ENCODE measurements around the gene AKT1S1. TPM values are rescaled to one million over a fixed set of nuclear protein-coding genes. Genes with fewer than 3 reads are reported as not detected.

AKT1S1 gene
- total RNA-seq, 1 experiment from 2014 or later = 70.6 TPM

DNA sequence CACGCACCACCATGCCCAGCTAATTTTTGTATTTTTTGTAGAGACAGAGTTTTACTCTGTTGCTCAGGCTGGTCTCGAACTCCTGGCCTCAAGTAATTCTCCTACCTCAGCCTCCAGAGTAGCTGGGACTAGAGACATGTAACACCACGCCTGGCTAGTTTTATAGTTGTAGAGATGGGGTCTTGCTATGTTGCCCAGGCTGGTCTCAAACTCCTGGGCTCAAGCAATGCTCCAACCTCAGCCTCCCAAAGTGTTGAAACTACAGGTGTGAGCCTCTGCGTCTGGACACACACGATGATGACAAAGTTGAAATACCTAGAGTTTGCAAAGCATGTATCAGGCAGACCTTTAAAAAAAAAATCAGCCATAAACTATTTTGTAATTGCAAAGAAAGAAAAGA lies 30.7 kb downstream of the AKT1S1 start:
- Histone ChIP-seq H3K79me2 (ENCODE audit: insufficient read depth, low read length) (no peaks in the 10 kb centered on the region), H3K4me1 (ENCODE audit: control insufficient read depth in 1 of 2, insufficient read depth in 2 of 2, low read length in 2 of 2) (peaks cover 26 to 30% of the 10 kb centered on the region in 2 experiments), H3K9ac (ENCODE audit: low read length) (no peak overlapping the region), H3K36me3 (ENCODE audit: control insufficient read depth in 1 of 2, insufficient read depth in 2 of 2, low read length in 2 of 2) (no peaks in the 10 kb centered on the region), H3K4me3 (replicated peaks in 1 of 2; ENCODE audit: low read depth in 1 of 2, low read length in 2 of 2) (no peak overlapping the region), H2AFZ (ENCODE audit: low read depth, low read length, poor library complexity, severe bottlenecking) (no peak overlapping the region), H3K9me3 (ENCODE audit: control insufficient read depth in 1 of 2, insufficient read depth in 1 of 2, low read depth in 1 of 2, low read length in 2 of 2) (no peaks in the 10 kb centered on the region), H3K27ac (ENCODE audit: low read depth, low read length) (no peak overlapping the region), H4K20me1 (ENCODE audit: insufficient read depth) (no peaks in the 10 kb centered on the region), H3K4me2 (ENCODE audit: low read length) (no peak overlapping the region), H3K9me2 (ENCODE audit: insufficient read depth) (no peaks in the 10 kb centered on the region), H3K27me3 (ENCODE audit: insufficient read depth, low read length) (no peaks in the 10 kb centered on the region)
- no peak for DNase-seq (ENCODE audit: low read depth, low spot score)
- RAD21 ChIA-PET (ENCODE audit: low non-redundant PET in 1 of 2, low total read pairs in 2 of 2, uncharacterized antibody in 2 of 2, unreplicated experiment in 2 of 2) = no interaction called here
- ATAC-seq = no peak
- POLR2A ChIA-PET = no interaction called here
- no TSS peak for BruUV-seq (replicated peaks)
- no peak for TF ChIP-seq RAD21 (IDR thresholded peaks at IDR 0.05; ENCODE audit: low read depth)
- no peak for TF ChIP-seq FOSL1 (IDR thresholded peaks at IDR 0.05; ENCODE audit: low read depth)
- no peak for TF ChIP-seq SRF (IDR thresholded peaks at IDR 0.05; ENCODE audit: low read depth)
- no peak for TF ChIP-seq JUND (IDR thresholded peaks at IDR 0.05)
- CTCF ChIA-PET = no interaction called here
- intact Hi-C loops (cut with micrococcal nuclease) = no loop called here

DNA sequence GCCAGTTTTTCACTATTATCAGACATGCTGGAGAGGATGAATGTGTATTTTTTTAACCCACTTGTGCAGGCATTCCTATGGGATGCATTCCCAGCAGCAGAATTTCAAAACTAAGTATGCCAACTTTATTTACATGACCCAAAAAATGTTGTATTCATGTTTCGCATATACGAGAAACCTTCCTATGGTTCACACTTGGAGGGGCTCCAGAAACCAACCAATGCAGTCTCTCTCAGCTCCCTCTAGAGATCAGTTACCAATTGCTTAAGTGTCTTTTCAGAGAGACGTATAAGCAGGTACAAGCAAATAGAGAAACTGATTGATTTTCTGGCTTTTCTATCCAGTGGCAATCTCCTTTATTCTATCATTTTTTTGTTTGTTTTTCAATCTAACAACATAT lies 31.7 kb downstream of the AKT1S1 start:
- peaks cover 26 to 30% of the 10 kb centered on the region in 2 experiments for H3K4me1 ChIP-seq (ENCODE audit: control insufficient read depth in 1 of 2, insufficient read depth in 2 of 2, low read length in 2 of 2)
- ChIA-PET POLR2A (no interaction called here), CTCF (no interaction called here), RAD21 (ENCODE audit: low non-redundant PET in 1 of 2, low total read pairs in 2 of 2, uncharacterized antibody in 2 of 2, unreplicated experiment in 2 of 2) (no interaction called here)
- H3K4me3 ChIP-seq (replicated peaks in 1 of 2; ENCODE audit: low read depth in 1 of 2, low read length in 2 of 2) = no peak overlapping the region
- no peaks in the 10 kb centered on the region for H3K9me2 ChIP-seq (ENCODE audit: insufficient read depth)
- no peak overlapping the region for H3K27ac ChIP-seq (ENCODE audit: low read depth, low read length)
- H3K79me2 ChIP-seq (ENCODE audit: insufficient read depth, low read length) = no peaks in the 10 kb centered on the region
- H2AFZ ChIP-seq (ENCODE audit: low read depth, low read length, poor library complexity, severe bottlenecking) = no peak overlapping the region
- no peaks in the 10 kb centered on the region for H3K36me3 ChIP-seq (ENCODE audit: control insufficient read depth in 1 of 2, insufficient read depth in 2 of 2, low read length in 2 of 2)
- no peak overlapping the region for H3K4me2 ChIP-seq (ENCODE audit: low read length)
- ATAC-seq = no peak
- intact Hi-C loops (cut with micrococcal nuclease) = no loop called here
- no peaks in the 10 kb centered on the region for H4K20me1 ChIP-seq (ENCODE audit: insufficient read depth)
- BruUV-seq (replicated peaks) = no TSS peak
- no peak for DNase-seq (ENCODE audit: low read depth, low spot score)
- TF ChIP-seq YY1 (IDR thresholded peaks at IDR 0.05; ENCODE audit: extremely low read depth, insufficient replicate concordance, low read depth, low read length) (no peak), SP1 (IDR thresholded peaks at IDR 0.05; ENCODE audit: low read depth) (no peak), SIN3A (IDR thresholded peaks at IDR 0.05; ENCODE audit: low read depth) (no peak), RAD21 (IDR thresholded peaks at IDR 0.05; ENCODE audit: low read depth) (no peak), TCF7L2 (IDR thresholded peaks at IDR 0.05; ENCODE audit: borderline replicate concordance, extremely low read depth, insufficient read depth, insufficient read length) (no peak), ELF1 (IDR thresholded peaks at IDR 0.05; ENCODE audit: borderline replicate concordance, low read depth) (no peak), CEBPB (IDR thresholded peaks at IDR 0.05; ENCODE audit: low read depth) (no peak), EZH2 (IDR thresholded peaks at IDR 0.05) (no peak), ZNF274 (IDR thresholded peaks at IDR 0.05; ENCODE audit: low read depth, low read length) (no peak), EGR1 (IDR thresholded peaks at IDR 0.05; ENCODE audit: low read depth) (no peak), SRF (IDR thresholded peaks at IDR 0.05; ENCODE audit: low read depth) (no peak), POLR2A (IDR thresholded peaks at IDR 0.05; ENCODE audit: borderline replicate concordance, extremely low read depth, insufficient read depth, insufficient read length) (no peak), JUND (IDR thresholded peaks at IDR 0.05) (no peak), ZFX (IDR thresholded peaks at IDR 0.05) (no peak)
- TF ChIP-seq, protein P1, sequence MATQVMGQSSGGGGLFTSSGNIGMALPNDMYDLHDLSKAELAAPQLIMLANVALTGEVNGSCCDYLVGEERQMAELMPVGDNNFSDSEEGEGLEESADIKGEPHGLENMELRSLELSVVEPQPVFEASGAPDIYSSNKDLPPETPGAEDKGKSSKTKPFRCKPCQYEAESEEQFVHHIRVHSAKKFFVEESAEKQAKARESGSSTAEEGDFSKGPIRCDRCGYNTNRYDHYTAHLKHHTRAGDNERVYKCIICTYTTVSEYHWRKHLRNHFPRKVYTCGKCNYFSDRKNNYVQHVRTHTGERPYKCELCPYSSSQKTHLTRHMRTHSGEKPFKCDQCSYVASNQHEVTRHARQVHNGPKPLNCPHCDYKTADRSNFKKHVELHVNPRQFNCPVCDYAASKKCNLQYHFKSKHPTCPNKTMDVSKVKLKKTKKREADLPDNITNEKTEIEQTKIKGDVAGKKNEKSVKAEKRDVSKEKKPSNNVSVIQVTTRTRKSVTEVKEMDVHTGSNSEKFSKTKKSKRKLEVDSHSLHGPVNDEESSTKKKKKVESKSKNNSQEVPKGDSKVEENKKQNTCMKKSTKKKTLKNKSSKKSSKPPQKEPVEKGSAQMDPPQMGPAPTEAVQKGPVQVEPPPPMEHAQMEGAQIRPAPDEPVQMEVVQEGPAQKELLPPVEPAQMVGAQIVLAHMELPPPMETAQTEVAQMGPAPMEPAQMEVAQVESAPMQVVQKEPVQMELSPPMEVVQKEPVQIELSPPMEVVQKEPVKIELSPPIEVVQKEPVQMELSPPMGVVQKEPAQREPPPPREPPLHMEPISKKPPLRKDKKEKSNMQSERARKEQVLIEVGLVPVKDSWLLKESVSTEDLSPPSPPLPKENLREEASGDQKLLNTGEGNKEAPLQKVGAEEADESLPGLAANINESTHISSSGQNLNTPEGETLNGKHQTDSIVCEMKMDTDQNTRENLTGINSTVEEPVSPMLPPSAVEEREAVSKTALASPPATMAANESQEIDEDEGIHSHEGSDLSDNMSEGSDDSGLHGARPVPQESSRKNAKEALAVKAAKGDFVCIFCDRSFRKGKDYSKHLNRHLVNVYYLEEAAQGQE (IDR thresholded peaks at IDR 0.05; ENCODE audit: low read depth) = no peak
- TF ChIP-seq, protein P2, sequence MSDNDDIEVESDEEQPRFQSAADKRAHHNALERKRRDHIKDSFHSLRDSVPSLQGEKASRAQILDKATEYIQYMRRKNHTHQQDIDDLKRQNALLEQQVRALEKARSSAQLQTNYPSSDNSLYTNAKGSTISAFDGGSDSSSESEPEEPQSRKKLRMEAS (IDR thresholded peaks at IDR 0.05) = no peak
- TF ChIP-seq, protein P3, sequence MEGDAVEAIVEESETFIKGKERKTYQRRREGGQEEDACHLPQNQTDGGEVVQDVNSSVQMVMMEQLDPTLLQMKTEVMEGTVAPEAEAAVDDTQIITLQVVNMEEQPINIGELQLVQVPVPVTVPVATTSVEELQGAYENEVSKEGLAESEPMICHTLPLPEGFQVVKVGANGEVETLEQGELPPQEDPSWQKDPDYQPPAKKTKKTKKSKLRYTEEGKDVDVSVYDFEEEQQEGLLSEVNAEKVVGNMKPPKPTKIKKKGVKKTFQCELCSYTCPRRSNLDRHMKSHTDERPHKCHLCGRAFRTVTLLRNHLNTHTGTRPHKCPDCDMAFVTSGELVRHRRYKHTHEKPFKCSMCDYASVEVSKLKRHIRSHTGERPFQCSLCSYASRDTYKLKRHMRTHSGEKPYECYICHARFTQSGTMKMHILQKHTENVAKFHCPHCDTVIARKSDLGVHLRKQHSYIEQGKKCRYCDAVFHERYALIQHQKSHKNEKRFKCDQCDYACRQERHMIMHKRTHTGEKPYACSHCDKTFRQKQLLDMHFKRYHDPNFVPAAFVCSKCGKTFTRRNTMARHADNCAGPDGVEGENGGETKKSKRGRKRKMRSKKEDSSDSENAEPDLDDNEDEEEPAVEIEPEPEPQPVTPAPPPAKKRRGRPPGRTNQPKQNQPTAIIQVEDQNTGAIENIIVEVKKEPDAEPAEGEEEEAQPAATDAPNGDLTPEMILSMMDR (IDR thresholded peaks at IDR 0.05 in 2 of 3, conservative IDR thresholded peaks at IDR 0.05 in 1 of 3; ENCODE audit: borderline replicate concordance in 1 of 3, insufficient read depth in 1 of 3, low read depth in 2 of 3, low read length in 2 of 3) = no peak
- no peaks in the 10 kb centered on the region for H3K9me3 ChIP-seq (ENCODE audit: control insufficient read depth in 1 of 2, insufficient read depth in 1 of 2, low read depth in 1 of 2, low read length in 2 of 2)
- no peaks in the 10 kb centered on the region for H3K27me3 ChIP-seq (ENCODE audit: insufficient read depth, low read length)
- no peak overlapping the region for H3K9ac ChIP-seq (ENCODE audit: low read length)
